EL (cell line): ENCODE data around the gene GPR17.

ENCODE experiments used
- DNase-seq: peaks from one replicate; pipeline ENCODE4 v3.0.0-alpha.2; 2016

Gene GPR17

GRCh38 chr2:127673291-127674069 is 27.5 kb downstream of the GPR17 start:
- DNase-seq, result no peak

GRCh38 chr2:127674241-127675209 is 28.6 kb downstream of the GPR17 start:
- peak; percentile 40 for DNase-seq

DNA sequence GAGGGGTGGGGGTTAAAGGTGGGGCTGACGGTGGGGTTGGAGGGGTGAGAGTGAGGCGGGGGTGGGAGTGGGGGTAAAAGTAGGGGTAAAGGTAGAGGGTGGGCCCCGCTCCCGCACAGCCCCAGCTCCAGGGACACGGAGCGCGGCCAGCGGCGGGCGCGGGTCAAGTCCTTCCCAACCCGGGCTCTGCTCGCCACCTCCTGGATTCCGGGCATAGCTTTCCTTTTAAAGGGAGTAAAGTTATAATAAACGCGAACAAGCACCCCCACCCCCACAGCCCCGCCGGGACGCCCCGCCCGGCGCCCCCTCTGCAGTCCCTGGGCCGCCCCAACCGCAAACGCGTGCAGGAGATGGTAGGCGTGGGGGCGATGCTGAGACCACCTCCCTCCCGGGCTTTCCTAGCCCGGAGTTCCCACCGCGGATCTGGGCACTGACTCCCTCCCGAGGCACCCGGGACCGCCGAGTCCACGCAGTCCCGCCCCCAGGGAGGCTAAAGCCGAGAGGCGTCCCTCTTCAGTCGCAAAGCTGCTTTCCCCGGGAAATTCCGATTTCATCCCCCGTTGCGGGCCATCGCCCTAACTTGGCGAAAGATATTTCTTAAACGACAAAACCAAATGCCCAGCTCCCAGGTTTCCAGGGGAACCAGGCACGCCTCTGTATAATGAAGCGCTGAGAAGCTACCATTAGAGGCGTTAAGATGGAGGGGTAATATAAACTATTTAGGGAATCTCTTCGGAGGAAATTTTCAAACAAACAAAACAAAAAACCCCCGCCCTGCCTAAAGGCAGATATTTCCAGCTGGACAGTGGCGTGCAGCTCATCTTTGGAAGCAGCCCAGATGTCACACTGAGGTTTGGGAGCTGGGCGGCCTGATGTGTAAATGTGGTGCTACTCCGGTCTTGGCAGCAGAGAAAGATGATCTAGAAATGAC is 29.6 kb downstream of the GPR17 start, which contains the start of gene LIMS2:
LIMS2 (minus strand) TSS at position 200 of the 931 bp plus-strand sequence. CDS start 506 bp downstream, outside the sequence.
- peak; percentile 68 for DNase-seq

DNA sequence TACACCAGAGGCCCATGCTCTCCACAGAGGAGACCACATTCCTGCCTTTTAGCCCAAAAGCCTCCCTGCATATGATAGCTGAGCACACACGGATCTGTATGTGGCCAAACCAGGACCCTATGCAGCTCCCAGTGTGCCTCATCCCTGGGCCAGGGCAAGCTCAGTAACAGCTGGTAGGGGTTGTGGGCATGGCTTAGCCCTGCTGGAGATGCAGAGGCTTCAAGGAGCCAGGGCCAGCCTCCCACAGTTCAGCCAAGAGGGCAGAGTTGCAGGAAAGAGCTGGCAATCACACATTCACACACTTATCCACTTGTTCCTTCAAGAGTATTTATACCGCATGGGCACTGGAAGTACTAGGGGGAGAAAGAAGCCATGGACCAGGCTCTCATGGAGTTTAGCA is 31.0 kb downstream of the GPR17 start:
- no peak for DNase-seq

- no peak for DNase-seq
These were observed 32.6 kb downstream of the GPR17 start for GRCh38 chr2:127678531-127678930.

GRCh38 chr2:127678991-127679390 is 33.0 kb downstream of the GPR17 start:
- no peak for DNase-seq

- DNase-seq, result no peak
These were observed 33.9 kb downstream of the GPR17 start for GRCh38 chr2:127679680-127680361.

DNA sequence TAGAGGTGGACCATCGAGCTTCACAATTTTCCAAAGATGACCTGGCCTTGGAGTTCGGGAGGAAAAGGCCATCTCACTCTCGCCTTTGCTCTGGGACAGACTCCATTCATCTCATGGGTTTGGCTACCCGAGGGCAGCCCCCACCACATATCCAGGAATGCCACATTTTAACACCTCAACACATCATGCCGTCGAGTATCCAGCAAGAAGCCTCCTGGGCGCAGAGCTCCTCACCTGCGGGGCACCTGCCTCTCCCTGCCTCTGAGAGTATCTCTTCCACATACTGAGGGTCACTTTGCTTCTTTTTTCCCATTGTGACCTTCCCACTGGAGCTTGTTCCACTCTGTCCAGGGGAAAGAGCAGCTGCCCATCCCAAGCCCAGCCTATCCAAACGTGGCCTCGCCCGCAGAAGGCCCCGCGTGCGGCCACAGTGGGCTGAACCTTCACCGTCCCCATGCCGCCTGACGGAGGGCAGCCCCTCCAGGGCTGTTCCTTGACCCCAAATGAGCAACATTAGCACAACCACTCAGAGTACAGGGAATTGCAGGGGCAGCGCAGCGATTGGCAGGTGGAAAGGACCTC is 34.8 kb downstream of the GPR17 start:
- DNase-seq, result no peak

DNA sequence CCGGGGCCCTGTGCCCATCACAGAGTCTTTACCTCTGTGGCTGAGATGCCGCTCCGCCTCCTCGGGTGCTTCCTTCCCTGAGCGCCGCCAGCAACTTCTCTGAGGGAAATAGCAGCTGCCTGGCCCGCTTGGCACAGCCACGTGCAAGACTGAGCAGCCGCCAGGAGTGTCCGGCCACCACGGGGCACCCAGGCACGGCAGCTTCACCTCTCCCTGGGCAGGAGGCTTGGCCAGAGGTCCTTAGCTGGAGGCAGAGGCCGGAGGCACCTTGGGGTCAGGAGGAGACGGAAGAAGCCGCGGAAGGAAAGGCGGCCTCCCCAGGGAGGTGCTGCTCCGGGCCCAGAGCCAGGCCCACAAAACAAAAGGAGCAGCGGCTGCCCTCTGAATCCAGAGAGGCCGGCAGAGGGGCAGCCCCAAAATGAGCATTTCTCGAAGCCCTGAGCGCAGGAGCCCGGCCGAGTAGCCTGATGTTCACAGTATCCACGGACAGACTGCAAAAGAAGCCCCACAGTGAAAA is 35.4 kb downstream of the GPR17 start:
- DNase-seq, result no peak

- no peak for DNase-seq
These were observed 36.3 kb downstream of the GPR17 start for GRCh38 chr2:127681976-127682857.

GRCh38 chr2:127683056-127683455 is 37.1 kb downstream of the GPR17 start:
- no peak for DNase-seq

GRCh38 chr2:127683757-127684156 is 37.8 kb downstream of the GPR17 start:
- peak; percentile 41 for DNase-seq

DNA sequence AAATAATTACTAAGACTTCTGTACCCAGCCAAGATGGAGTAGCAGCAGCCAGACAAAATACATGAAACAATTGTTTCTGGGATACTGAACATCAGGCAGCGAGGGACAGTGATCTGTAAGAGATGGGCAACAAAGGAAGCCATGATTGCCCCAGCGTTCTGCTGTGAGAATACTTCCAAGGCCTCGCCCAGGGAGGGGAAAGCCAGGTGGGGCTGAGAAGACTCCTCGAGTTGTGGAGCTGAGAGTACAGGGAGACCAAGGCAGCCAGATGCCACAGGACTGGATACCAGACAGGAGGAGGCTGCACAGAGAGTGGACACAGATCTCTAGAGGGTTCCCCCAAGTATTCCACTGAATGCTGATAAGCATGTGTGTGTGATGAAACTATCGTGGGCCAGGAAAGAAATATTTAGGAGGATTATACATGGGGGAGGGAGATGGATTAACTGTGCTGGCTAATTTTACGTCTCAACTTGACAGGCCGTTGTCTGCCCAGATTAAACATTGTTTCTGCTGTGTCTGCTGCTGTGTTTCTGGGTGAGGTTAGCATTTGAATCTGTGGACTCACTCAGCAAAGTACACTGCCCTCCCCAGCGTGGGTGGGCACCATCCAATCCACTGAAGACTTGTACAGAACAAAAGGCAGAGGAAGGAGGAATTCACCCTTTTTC is 39.6 kb downstream of the GPR17 start:
- DNase-seq, result no peak

GRCh38 chr2:127688405-127688804 is 42.5 kb downstream of the GPR17 start:
- no peak for DNase-seq

DNA sequence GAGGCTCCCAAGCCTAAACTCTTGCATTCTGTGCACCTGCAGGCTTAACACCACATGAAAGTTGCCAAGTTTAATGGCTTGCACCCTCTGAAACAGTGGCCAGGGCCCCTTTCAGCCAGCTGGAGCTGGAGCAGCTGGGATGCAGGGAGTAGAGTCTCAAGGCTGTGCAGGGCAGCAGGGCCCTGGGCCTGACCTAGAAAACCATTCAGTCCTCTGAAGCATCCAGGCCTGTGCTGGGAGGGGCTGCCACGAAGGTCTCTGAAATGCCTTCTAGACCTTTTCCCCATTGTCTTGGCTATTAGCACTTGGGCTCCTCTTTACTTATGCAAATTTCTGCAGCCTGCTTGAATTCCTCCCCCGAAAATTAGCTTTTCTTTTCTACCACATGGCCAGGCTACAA is 44.7 kb downstream of the GPR17 start:
- DNase-seq, result no peak

DNA sequence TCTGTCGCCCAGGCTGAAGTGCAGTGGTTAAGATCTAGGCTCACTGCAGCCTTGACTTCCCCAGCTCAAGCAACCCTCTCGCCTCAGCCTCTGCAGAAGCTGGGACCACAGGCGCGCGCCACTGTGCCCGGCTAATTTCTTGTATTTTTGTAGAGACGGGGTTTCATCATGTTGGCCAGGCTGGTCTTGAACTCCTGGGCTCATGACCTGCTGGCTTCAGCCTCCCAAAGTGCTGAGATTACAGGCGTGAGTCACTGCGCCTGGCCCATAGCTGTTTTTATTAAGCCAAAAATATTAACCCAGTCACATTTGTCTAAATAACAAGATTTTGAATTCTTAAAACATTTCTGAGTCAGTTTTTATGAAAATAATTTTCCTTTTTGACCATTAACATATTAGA is 49.0 kb downstream of the GPR17 start:
- no peak for DNase-seq

- peak; percentile 46 for DNase-seq
These were observed 49.8 kb downstream of the GPR17 start for GRCh38 chr2:127695491-127696472.

- no peak for DNase-seq
These were observed 51.7 kb downstream of the GPR17 start for GRCh38 chr2:127697482-127698180.
